ENCODE results near the gene ZNF783. TPM values are rescaled to one million over a fixed set of nuclear protein-coding genes. Genes with fewer than 3 reads are reported as not detected.
"Not testable (repeated sequence)": the region's sequence is repeated elsewhere in the genome, so short reads cannot be mapped to it uniquely, and the experiment has no call there.

Gene ZNF783
- polyA plus RNA-seq, 2 of the 4 experiments (the other 2 are of a cell fraction), result 7.4 to 8.0 TPM

- CTCF ChIA-PET, result interaction anchor here (1.8 kb wide), 1 partner anchor 15 kb away, joined by 5 read pairs; no protein-coding TSS in a partner anchor
- ATAC-seq (no peak; a peak in 1 of 6 replicates), FAIRE-seq (no peak), DNase-seq (ENCODE audit: low read depth in 1 of 2, low spot score in 1 of 2) (no peak)
- Histone ChIP-seq H3K4me1 (peaks cover 5% of the 10 kb centered on the region; the same call in 1 of the 3 replicates), H3K9me3 (no peaks in the 10 kb centered on the region), H3K4me2 (no peak overlapping the region), H3K4me3 (no peak overlapping the region), H3K27ac (no peak overlapping the region)
- TF ChIP-seq BHLHE40 (IDR thresholded peaks at IDR 0.05; ENCODE audit: low read depth, low read length) (no peak), ZC3H11A (IDR thresholded peaks at IDR 0.05) (no peak), RNF2 (IDR thresholded peaks at IDR 0.05; ENCODE audit: borderline replicate concordance, low read depth) (no peak), CBX2 (IDR thresholded peaks at IDR 0.05; ENCODE audit: borderline replicate concordance, low read depth) (no peak), EHF (CRISPR knock-in tag; IDR thresholded peaks at IDR 0.05) (no peak), MYC (IDR thresholded peaks at IDR 0.05; ENCODE audit: borderline replicate concordance, low read length) (no peak), BCL3 (IDR thresholded peaks at IDR 0.05) (no peak), MAX (IDR thresholded peaks at IDR 0.05) (no peak), SREBF2 (IDR thresholded peaks at IDR 0.05) (no peak), GATA3 (IDR thresholded peaks at IDR 0.05; ENCODE audit: borderline replicate concordance) (no peak), CHD2 (IDR thresholded peaks at IDR 0.05; ENCODE audit: low read length, partially characterized antibody) (no peak), EHMT2 (IDR thresholded peaks at IDR 0.05; ENCODE audit: low read depth) (no peak), ZNF302 (CRISPR knock-in tag; IDR thresholded peaks at IDR 0.05) (no peak), KDM1A (IDR thresholded peaks at IDR 0.05; ENCODE audit: low read depth) (no peak), JUNB (IDR thresholded peaks at IDR 0.05) (no peak), KDM5A (IDR thresholded peaks at IDR 0.05) (no peak), RARB (CRISPR knock-in tag; IDR thresholded peaks at IDR 0.05) (no peak), RAD21 (conservative IDR thresholded peaks at IDR 0.05 in 1 of 2, IDR thresholded peaks at IDR 0.05 in 1 of 2) (no peak), RCOR1 (IDR thresholded peaks at IDR 0.05; ENCODE audit: low read depth, low read length) (no peak), POLR2AphosphoS2 (conservative IDR thresholded peaks at IDR 0.05; ENCODE audit: low read length) (no peak)
- WGBS (ENCODE audit: missing lambda C conversion rate), result 93% methylated on average over 19 of the region's 19 CpGs
- POLR2A ChIA-PET, result no interaction called here
These were observed 36.9 kb upstream of the ZNF783 start for GRCh38 chr7:149225106-149225505.

GRCh38 chr7:149225656-149226055 lies 36.3 kb upstream of the ZNF783 start:
- DNase-seq (ENCODE audit: low read depth in 1 of 2, low spot score in 1 of 2), result no peak
- TF ChIP-seq HES2 (IDR thresholded peaks at IDR 0.05), result no peak
- no peak for TF ChIP-seq FOSL2 (IDR thresholded peaks at IDR 0.05)
- no peak for TF ChIP-seq FOSL2 (CRISPR knock-in tag; IDR thresholded peaks at IDR 0.05)
- no peak for TF ChIP-seq NR3C1 (IDR thresholded peaks at IDR 0.05)
- TF ChIP-seq ZNF302 (CRISPR knock-in tag; IDR thresholded peaks at IDR 0.05), result no peak
- no peak for TF ChIP-seq USF2 (IDR thresholded peaks at IDR 0.05)
- no peak for TF ChIP-seq CHD4 (IDR thresholded peaks at IDR 0.05; ENCODE audit: borderline replicate concordance)
- TF ChIP-seq TP53 (CRISPR knock-in tag; IDR thresholded peaks at IDR 0.05), result no peak
- no peak for TF ChIP-seq EHF (CRISPR knock-in tag; IDR thresholded peaks at IDR 0.05)
- no peak for TF ChIP-seq PBX3 (IDR thresholded peaks at IDR 0.05)
- no peak for TF ChIP-seq MAFK (IDR thresholded peaks at IDR 0.05; ENCODE audit: partially characterized antibody)
- TF ChIP-seq NFE2L2 (conservative IDR thresholded peaks at IDR 0.05; ENCODE audit: low read length), result no peak
- no peak for TF ChIP-seq HDAC2 (IDR thresholded peaks at IDR 0.05)
- FAIRE-seq, result no peak
- peaks cover under 1% of the 10 kb centered on the region; the same call in 1 of the 3 replicates for H3K4me1 ChIP-seq
- POLR2A ChIA-PET, result no interaction called here
- CTCF ChIA-PET, result interaction anchor here (1.8 kb wide), 1 partner anchor 16 kb away, joined by 5 read pairs; no protein-coding TSS in a partner anchor
- H3K4me2 ChIP-seq, result no peak overlapping the region
- 92% methylated on average over 18 of the region's 22 CpGs for WGBS (ENCODE audit: missing lambda C conversion rate)
- no peaks in the 10 kb centered on the region for H3K9me3 ChIP-seq
- ATAC-seq, result no peak
- no peak overlapping the region for H3K27ac ChIP-seq
- H3K4me3 ChIP-seq, result no peak overlapping the region

GRCh38 chr7:149226366-149226765 lies 35.6 kb upstream of the ZNF783 start:
- CTCF ChIA-PET, result interaction anchor here (1.4 kb wide), 1 partner anchor 16 kb away, joined by 3 read pairs; no protein-coding TSS in a partner anchor
- whole genome bisulfite sequencing (ENCODE audit: missing lambda C conversion rate), result 88% methylated on average over 17 of the region's 17 CpGs
- H3K4me1 ChIP-seq; H3K4me2 ChIP-seq; POLR2A ChIA-PET; H3K27ac ChIP-seq; ATAC-seq; FAIRE-seq; H3K9me3 ChIP-seq; H3K4me3 ChIP-seq; DNase-seq (ENCODE audit: low read depth in 1 of 2, low spot score in 1 of 2): not testable (repeated sequence)
